ENCODE measurements around the gene CDH23.

CDH23 gene

DNA sequence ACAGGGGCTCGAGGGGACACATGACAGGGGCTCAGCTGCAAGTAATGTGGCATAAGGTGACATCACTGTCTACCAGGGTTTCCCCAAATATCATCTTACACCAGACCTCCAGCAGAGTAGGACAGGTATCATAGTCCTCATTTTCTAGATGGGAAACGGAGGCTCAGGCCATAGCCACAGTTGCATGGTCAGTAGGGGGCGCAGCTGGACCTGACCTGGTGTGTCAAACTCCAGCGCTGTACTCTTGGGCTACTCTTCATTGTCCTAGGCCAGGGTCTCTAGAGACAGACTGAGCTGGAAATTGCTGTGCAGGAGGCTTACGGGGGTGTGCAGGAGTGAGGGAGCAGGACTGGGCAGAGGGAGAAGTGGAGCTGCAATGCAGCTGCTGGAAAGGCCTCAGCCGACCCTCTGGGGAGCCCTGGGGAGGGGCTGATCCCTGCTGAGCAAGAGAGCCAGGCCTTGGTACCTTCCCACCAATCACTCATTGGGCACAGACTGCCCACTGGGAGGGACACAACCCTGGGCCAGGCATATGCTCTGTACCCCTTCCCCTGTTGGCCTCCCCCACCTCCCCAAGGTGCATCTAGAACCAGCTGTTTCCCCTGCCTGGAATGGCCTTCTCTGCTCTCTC, 89.9 kb downstream of the CDH23 start:
- DNase-seq (ENCODE audit: low read depth in 2 of 2): no peak

DNA sequence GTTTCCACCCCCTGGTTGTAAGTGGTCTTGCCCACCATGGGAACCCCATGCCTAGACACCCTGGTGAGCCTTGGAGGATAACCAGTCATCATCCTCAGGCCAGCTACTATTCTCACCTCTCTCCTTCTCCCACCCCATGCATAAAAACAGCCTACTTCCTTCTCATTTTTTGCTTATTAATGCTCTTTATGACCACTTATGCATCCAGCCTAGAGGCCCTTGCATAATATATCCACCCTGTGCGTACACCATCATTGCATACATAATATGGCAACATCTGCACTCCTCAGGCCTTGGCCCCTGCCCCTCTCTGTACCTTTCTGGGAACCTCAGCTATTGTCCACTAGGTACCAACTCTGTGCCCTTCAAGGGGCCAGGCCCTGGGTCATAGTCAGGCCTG, 91.0 kb downstream of the CDH23 start:
- no peak for DNase-seq (ENCODE audit: low read depth in 2 of 2)

DNA sequence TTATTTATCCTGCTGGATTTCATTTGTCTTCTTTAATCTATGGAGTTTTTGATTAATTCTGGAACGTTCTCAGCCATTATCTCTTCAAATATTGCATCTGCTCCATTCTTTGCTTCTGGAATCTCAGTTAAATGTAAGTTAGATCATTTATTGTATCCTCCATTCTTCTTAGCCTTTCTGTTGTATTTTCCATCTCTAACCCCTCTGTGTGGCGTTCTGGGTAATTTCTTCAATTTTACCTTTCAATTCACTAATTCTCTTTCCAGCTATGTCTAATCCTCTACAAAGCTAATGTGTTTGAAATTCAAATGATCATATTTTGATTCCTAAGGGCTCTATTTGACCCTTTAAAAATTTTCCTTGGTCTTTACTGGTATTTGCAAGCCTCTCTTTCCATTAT, 92.4 kb downstream of the CDH23 start:
- no peak for DNase-seq (ENCODE audit: low read depth in 2 of 2)

DNA sequence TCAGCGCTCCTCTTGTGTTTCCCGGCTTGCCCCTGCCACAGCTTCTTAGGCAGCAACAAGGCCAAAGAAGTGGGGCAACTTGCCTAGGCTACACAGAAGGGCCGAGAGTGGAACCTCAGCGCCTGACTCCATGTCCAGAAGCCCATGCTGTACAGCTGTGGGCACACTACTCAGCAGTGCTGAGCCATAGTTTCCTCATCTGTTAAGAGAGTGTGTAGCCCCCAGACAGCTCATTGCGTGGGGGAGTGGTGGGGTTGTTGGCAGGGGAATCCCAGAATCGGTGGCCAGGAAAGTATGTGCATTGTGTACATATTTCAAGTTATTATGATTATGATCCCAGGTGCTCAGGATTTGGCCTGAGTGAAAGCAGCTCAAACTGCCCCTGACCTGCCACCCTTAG, 96.2 kb downstream of the CDH23 start:
- no peak for DNase-seq (ENCODE audit: low read depth in 2 of 2)

DNA sequence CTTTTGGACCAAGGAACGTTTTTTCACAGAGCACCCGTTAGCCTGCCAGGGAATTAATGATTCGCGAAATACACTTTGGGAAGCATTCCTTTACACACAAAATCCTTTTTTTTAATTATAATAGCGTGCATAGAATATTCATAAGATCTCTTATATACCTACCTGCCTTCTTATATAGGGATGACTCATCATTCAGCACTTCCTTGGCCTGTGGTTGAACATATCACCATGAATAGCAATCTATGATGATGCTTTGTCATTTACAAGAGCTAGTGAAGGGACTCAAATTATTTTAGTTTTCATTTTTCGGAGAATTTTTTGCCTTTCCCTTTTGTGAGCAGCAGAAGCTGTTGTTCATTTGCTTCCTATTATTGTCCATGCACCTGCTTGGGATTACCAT, 97.0 kb downstream of the CDH23 start:
- DNase-seq (ENCODE audit: low read depth in 2 of 2): no peak

DNA sequence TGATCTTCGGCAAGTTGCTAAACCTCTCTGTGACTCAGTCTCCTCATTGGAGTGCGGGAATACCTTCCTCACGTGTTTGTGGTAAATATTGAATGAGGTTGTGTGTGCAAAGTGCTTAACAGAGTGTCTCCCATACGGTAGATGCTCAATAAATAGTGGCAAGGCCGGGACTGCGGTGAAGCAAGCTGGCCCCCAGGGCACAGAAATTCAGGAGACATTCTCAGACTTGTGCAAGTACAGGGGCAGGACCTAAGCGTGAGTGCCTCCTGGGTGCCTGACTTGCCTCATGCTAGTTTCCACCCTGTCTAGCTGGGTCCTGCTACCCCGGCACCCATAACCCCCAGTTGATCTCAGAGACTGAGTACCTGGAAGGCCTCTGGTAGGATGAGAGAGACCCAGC, 97.8 kb downstream of the CDH23 start:
- DNase-seq (ENCODE audit: low read depth in 2 of 2): no peak

DNA sequence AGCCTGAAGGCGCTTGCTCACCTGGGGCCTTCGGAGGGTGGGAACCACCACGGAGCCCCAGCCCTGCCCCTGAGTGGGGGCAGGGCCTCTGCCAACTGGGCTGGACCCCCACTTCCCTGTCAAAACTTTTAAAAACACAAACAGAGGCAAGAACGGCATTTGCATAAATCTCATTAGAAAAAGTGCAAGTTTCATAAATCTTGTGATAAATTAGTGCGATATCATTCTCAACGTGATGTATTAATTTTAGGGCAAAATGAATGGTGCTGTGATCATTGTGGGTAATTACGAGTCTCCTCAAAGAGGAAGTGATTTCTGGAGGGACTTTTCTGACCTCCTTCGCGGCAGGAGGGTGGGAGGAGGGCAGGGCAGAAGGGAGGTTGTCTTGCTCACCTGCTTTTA, 98.3 kb downstream of the CDH23 start:
- DNase-seq (ENCODE audit: low read depth in 2 of 2): no peak

DNA sequence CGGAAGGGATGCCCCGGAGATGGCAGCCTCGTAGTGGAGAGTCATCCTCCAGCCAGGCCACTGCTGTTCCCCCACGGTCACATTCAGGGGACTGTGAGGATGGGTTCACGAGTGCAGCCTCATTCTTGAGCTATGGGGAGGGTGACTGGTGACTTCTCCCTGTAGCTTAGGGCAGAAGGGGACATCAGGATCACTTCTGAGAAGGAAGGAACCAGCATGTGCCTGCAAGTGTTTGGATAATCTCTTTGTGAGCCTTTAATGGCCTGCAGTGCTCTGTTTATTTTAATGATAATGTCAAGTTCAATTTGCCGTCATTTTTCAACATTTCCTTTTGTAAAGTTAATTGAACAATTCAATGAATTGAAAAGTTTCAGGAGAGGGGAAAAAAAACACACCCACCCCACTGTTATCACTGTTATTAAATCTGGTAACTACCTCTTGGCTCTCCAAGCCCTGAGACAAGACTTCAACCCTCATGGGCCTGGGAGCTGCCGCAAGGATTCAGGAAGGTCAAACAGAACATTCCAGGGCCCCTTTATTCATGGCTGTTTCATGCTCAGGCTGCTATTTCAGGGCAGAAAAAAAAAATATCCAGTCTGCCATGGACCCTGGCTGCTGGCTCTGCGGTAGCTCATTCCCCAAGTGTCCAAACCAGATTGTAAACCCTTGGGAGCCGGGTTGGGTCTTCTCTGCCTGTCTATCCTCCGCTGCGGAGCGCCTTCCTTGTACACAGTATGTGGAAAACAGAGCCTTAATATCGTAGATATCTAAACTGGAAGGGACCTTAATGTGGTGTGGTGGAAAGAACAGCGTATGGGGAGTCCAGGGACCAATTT, 100.4 kb downstream of the CDH23 start:
- DNase-seq (ENCODE audit: low read depth in 2 of 2): no peak

DNA sequence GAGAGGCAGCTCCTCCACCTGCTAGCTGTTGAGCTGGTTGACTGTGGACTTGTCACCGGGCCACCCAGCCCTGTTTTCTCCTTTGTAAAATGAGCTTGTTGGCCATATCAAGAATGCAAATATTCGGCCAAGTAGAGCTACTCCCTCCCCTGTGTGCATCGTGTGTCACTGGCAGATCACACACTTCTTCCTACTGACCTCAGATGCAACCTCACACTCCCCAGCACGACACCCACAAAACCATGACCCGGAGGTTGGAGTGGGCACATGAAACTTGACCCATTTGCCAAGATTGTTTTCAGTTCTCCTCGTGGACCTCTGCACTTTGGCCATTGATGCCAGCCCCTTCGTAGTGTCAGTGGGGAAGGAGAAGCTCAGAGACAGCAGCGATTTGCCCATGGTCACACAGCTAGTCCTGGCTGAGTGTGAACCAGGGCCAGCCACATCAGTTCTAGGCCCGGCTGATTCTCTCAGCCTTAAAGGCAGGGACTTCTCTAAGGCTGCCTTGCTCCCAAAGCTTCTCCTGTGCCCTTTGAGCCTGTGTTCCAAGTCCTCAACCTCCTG, 101.1 kb downstream of the CDH23 start:
- no peak for DNase-seq (ENCODE audit: low read depth in 2 of 2)

DNA sequence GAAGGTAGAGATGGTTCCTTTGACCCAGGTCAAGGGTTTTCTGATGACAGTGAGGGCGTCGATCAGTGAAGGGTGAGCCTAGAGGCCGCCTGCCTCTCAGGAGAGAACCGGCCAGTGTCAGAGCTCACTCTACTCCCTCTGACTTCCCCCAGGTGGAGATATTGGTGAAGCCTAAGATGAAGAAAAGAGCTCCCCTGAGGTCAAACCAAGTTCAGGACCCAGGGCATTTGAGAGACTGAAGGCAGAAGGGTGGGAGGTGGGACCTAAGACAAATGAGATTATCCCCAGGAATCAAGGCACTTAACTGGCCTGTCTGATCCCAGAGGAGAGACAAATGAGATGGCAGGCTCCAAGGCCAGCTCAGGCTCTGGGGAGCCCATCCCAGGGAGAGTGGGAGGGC, 104.7 kb downstream of the CDH23 start:
- no peak for DNase-seq (ENCODE audit: low read depth in 2 of 2)

DNA sequence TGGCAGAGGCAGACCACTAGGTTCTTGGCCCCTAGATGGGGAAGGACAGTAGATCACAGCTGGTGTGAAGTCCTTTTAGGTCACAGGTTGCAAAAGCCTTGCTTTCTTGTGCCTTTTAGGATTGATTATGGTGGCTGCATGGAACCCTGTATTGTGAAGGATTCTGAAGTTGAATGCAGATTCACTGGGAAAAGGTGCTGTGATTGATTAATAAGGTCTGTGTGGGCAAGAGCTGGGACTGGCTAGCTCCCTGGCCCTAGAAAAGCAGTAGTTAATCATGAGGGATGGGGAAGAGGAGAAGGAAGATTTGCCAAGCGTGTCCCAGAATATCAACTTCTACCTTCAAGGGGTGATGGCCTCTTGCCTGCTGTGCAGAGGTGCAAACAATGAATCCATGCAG, 105.5 kb downstream of the CDH23 start:
- no peak for DNase-seq (ENCODE audit: low read depth in 2 of 2)

DNA sequence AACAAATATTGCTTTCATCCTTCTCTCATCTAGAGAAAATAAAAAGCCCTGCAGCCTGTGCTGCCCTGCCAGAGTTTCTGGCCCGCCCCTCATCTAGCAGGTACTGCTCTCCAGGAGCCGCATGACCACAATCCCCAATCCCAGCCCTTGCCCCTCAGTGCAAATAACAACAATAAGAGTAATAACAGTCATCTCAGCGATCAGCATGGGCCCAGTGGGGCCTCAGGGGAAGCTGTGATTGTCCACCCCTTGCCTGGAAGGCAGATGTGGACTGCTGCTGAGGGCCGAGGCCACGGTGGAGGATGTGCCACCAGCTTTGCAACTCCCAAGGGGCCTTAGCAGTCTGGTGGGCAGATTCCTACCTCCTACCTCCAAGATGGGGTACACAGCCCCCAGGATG, 106.1 kb downstream of the CDH23 start:
- no peak for DNase-seq (ENCODE audit: low read depth in 2 of 2)

DNA sequence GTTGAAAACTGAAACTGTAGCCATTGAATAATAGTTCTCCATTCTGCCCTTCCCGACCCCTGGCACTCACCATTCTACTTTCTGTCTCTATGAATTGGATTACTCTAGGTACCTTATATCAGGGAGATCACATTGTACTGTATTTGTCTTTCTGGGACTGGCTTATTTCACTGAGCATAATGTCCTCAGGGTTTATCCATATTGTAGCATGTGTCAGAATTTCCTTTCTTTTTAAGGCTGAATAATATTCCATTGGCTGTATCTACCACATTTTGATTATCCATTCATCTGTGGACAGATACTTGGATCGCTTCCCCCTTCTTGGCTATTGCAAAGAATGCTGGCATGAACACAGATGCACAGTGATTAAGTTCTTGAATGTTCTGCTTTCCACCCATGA, 107.4 kb downstream of the CDH23 start:
- no peak for DNase-seq (ENCODE audit: low read depth in 2 of 2)

DNA sequence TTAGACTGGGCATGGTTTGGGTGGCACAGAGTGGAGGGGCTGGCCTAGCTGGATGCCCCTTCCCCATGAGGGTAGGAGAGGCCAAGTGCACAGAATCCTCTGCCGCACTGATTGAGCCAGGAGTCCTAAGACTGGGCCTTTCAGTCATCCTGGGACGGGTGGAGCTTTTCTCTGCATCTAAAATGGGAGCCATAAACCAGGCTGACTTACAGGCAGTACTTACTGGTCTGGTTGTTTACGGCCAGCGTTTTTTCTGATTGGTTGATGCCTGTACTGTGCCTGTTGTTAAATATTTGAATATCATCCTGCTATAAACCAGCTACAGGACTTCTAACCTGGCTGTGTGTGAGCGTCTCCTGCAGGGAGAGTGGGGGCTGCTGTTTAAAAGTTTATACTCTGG, 107.8 kb downstream of the CDH23 start:
- DNase-seq (ENCODE audit: low read depth in 2 of 2): no peak

DNA sequence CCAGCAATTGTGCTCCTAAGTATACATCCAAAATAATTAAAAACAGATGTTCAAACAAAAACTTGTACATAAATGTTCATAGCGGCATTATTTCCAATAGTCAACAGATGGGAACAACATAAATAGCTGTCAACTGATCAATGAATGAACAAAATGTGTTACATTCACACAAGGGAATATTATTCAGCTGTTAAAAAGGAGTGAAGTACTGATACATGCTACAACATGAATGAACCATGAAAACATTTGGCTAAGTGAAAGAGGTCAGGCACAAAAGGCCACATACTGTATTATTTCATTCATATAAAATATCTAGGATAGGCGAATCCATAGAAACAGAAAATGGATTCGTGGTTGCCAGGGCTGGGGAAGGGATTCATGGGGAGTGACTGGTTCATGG, 109.1 kb downstream of the CDH23 start:
- no peak for DNase-seq (ENCODE audit: low read depth in 2 of 2)

DNA sequence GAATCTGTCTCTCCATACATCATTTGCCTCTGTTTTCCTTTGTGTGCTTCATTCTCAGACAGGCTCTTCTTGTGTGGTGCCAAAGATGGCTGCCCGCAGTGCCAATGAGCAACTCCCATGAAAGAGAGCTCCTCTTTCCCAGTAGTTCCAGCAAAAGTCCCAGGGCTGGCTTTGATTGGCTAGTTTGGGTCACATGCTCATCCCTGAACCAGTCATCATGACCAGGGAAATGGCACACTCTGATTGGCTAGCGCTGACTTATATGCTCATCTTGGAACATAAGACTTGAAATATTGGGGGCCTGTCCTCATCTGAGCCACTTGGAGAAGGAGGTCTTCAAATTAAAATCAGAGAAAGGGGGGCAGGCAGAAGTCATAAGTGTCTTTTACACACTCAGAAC, 112.7 kb downstream of the CDH23 start:
- DNase-seq (ENCODE audit: low read depth in 2 of 2): no peak

DNA sequence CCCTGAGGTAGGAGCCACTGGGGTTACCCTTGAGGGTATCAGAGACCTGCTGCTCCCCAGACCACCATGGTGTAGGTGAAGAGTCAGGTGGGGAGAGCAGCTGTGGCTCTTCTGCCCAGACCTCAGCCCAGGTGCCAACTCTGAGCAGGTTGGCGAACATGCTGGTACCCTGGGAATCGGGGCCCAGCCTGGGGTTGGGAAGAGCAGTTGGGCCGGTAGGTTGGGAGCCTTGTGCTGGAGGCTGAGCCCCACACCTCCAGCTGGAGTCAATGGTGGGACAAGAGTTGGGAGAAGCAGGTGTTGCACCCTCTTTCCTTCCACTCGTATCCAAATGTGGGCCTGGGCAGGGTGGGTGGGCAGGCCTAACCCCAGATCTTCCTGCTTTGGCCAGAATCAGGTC, 114.5 kb downstream of the CDH23 start:
- no peak for DNase-seq (ENCODE audit: low read depth in 2 of 2)

DNA sequence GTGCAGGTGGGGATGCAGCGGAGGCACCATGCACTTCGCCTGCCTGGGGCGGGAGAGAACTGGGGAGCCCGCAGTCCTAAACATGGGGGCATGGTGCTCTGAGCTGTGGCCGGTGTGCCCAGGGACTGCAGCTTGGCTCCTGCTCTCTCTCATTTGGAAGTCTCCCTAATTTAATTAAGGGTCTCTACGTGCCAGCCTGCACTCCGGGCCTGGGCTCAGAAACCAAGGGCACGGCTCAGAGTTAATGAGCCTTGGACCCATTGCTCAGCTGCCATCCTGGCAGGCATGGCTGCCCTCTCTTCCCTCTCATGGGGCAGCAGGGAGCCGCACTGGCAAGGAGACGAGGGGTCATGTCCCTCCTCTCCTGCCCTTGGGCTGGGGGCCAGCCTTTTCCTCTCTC, 115.6 kb downstream of the CDH23 start:
- no peak for DNase-seq (ENCODE audit: low read depth in 2 of 2)

DNA sequence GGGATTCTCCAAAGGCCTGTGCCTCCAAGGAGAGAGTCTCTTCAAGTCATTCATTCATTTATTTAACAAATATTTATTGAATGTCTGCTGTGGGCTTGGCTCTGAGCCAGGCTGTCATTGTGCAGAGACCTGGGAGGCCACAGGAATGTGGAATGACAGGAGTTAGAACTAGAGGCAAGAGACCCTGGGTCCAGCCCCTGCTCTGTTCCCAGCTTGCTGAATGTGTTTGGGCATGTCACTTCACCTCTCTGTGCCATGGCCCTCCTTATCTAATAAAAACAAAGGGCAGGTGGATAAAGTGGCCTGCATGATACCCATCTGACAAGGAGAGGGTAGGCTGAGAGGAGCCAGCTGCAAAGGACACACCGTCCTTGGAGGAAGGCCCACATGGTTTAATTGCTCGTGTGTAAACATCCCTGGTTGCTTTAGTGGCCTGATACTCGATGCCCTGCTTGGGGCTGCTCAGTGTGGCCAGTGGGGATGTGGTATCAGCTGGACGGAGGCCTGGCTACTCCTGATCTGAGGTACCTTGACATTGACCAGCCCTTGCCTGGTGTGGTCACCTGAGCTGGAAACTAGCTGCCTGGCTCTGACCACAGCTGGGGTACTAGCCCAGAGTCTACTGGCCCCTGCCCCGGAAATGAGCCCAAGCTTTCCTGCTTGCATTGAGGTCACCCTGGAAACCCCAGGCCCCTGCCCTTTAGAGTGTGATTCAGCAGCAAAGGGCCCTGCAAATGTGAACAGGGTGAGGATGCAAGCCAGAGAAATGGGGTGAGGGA, 116.2 kb downstream of the CDH23 start:
- no peak for DNase-seq (ENCODE audit: low read depth in 2 of 2)

DNA sequence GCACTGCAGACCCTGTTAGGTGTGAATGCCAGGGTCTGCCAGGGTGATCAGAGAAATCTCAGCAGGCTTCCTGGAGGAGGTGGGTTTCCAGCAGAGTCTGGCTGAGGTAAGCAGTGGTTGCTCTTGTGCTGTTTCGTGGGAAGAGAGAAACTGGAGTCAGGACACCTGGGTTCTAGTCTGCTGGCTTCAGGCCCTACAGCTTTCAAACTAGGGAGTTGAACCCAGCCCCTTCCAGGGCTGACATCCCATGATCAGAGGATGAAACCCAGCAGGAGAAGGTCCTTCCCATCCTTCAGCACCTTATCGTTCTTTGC, 116.8 kb downstream of the CDH23 start:
- DNase-seq (ENCODE audit: low read depth in 2 of 2): no peak

DNA sequence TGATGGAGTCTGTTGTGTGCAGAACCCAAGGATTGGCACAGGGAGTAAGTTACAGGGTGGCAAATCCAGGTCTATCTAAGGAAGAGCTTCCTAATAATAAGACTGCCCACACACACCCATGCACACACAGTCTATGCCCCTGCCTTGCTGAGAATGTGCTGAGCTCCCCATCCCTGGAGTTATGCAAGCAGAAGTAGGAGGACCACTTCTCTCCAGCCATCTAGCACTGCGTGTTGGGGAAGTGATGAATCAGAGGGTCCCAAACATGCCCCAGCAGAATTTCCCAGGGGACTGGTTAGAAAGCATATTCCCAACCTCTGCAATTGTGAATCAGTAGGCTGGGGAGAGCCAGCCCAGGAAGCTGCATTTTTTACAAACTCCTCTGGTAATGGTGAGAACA, 117.2 kb downstream of the CDH23 start:
- DNase-seq (ENCODE audit: low read depth in 2 of 2): no peak

DNA sequence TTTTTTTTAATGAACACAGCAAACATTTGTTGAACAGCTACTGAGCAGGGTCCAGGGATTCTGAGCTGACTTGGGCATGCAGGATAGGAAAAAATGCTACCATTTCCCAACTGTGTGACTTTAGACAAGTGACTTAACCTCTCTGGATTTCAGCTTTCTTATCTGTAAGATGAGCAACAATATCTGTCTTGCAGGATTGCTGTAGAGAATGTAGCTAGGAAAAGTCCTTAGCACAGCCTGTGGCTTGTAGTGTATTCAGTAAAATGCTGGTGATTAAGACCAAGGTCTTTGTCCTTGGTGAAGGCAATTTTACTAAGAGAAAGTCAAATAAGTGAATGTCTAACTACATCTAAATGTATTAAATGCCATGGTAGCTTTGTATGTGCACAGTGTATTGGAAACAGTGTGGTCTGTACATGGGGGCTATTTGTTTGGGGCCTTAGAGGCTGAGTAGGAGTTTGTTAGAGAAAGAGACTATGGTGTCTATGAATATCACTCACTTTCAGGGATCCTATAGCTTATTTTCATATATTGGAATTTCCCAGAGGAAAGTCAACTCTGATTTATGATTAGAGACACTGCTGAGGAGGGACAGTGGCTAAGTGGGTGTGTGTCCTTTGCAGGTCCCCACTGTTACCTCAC, 118.9 kb downstream of the CDH23 start:
- DNase-seq (ENCODE audit: low read depth in 2 of 2): no peak
